T1000 (cell line): ENCODE data around the gene TMEM132D.

Experiments used
- DNase-seq: peaks from one replicate; lab custom pipeline; 2025; ENCODE audit warnings: mixed read lengths; lab: John Stamatoyannopoulos, UW

Gene TMEM132D

GRCh38 chr12:129101816-129102215, 802.0 kb downstream of the TMEM132D start:
- DNase-seq, result no peak

- no peak for DNase-seq
These were observed 802.4 kb downstream of the TMEM132D start for GRCh38 chr12:129101404-129101803.

GRCh38 chr12:129097451-129097850, 806.4 kb downstream of the TMEM132D start:
- no peak for DNase-seq

GRCh38 chr12:129096968-129097367, 806.9 kb downstream of the TMEM132D start:
- no peak for DNase-seq

GRCh38 chr12:129096184-129096583, 807.6 kb downstream of the TMEM132D start:
- no peak for DNase-seq

GRCh38 chr12:129089576-129089975, 814.2 kb downstream of the TMEM132D start:
- no peak for DNase-seq

- no peak for DNase-seq
These were observed 818.7 kb downstream of the TMEM132D start for GRCh38 chr12:129084875-129085826.

- no peak for DNase-seq
These were observed 820.5 kb downstream of the TMEM132D start for GRCh38 chr12:129083121-129083840.

- DNase-seq, result no peak
These were observed 821.4 kb downstream of the TMEM132D start for GRCh38 chr12:129082441-129082840.

GRCh38 chr12:129081755-129082250, 822.0 kb downstream of the TMEM132D start:
- DNase-seq, result no peak

GRCh38 chr12:129080821-129081220, 823.0 kb downstream of the TMEM132D start:
- DNase-seq, result no peak

GRCh38 chr12:129080391-129080790, 823.4 kb downstream of the TMEM132D start:
- no peak for DNase-seq

- DNase-seq, result no peak
These were observed 824.1 kb downstream of the TMEM132D start for GRCh38 chr12:129079719-129080118.

- DNase-seq, result no peak
These were observed 827.1 kb downstream of the TMEM132D start for GRCh38 chr12:129076441-129077320.

- no peak for DNase-seq
These were observed 828.2 kb downstream of the TMEM132D start for GRCh38 chr12:129075460-129076208.

GRCh38 chr12:129074379-129074778, 829.4 kb downstream of the TMEM132D start:
- no peak for DNase-seq

- no peak for DNase-seq
These were observed 830.5 kb downstream of the TMEM132D start for GRCh38 chr12:129073157-129073915.

GRCh38 chr12:129071362-129071761, 832.5 kb downstream of the TMEM132D start:
- no peak for DNase-seq

GRCh38 chr12:129069886-129070285, 833.9 kb downstream of the TMEM132D start:
- DNase-seq, result no peak

- no peak for DNase-seq
These were observed 835.1 kb downstream of the TMEM132D start for GRCh38 chr12:129068684-129069083.
